ENCODE results near the gene JADE1.

GRCh38 chr4:128840711-128841318, 31.3 kb downstream of the JADE1 start:
- TF ChIP-seq POLR2A (IDR thresholded peaks at IDR 0.05; ENCODE audit: low read depth, low read length) (no peak), POLR2AphosphoS5 (IDR thresholded peaks at IDR 0.05; ENCODE audit: low read depth, low read length) (no peak), TAF1 (IDR thresholded peaks at IDR 0.05; ENCODE audit: borderline replicate concordance, low read depth, low read length) (no peak)

Measured in GM12892 (cell line).